ENCODE results near the gene DNM1L. TPM values are rescaled to one million over a fixed set of nuclear protein-coding genes. Genes with fewer than 3 reads are reported as not detected.

The DNM1L gene
- total RNA-seq, 3 donors from 2014 or later = 58.8 to 64.9 (median 62.6) TPM

DNA sequence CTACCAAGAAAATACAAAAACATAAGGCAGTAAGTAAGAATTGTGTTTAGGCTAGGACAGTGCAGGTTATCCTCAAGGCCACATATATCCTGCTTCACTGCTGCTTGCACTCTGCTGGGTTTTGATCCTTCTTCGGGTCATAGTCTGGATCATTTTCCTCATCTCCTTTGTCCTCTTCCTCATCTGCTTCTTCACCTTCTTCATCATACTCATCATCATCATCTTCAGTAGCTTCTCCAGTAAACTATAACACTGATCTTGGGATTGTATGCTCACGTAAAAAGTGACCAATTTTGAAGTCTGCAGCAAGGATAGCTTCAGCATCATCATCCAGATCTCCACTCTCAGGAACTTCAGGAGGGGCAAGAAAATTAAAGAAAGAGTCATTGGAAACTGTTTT is 47.2 kb downstream of the DNM1L start:
- TF ChIP-seq, protein P1, sequence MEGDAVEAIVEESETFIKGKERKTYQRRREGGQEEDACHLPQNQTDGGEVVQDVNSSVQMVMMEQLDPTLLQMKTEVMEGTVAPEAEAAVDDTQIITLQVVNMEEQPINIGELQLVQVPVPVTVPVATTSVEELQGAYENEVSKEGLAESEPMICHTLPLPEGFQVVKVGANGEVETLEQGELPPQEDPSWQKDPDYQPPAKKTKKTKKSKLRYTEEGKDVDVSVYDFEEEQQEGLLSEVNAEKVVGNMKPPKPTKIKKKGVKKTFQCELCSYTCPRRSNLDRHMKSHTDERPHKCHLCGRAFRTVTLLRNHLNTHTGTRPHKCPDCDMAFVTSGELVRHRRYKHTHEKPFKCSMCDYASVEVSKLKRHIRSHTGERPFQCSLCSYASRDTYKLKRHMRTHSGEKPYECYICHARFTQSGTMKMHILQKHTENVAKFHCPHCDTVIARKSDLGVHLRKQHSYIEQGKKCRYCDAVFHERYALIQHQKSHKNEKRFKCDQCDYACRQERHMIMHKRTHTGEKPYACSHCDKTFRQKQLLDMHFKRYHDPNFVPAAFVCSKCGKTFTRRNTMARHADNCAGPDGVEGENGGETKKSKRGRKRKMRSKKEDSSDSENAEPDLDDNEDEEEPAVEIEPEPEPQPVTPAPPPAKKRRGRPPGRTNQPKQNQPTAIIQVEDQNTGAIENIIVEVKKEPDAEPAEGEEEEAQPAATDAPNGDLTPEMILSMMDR (IDR thresholded peaks at IDR 0.05) = no peak
- ATAC-seq (no peak), DNase-seq (no peak)
- H3K4me3 ChIP-seq = no peak overlapping the region
- H3K4me1 ChIP-seq (ENCODE audit: low read depth) = no peaks in the 10 kb centered on the region
- intact Hi-C loops (cut with DNase I, micrococcal nuclease) = no loop called here
- no peaks in the 10 kb centered on the region for H3K36me3 ChIP-seq (ENCODE audit: low read depth)
- H3K9me3 ChIP-seq = no peaks in the 10 kb centered on the region

DNA sequence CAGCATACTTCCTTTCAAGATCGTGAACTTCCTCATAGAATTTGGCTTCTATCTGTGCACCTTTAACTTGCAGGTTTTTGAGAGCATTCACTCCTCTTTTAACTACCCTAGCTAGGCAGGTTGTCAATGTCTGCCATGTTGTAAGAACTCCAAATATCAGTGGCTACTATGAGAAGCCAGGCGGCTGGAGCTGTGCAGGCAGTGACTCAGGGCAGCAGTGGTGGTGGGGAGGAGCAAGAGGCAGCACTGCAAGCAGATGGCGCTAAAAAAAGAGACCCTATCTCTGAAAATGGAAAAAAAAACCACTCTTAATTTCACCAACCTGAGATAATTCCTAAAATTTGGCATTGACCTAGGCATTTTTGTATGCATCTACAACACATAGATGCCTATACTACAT is 48.1 kb downstream of the DNM1L start:
- Histone ChIP-seq H3K4me3 (no peak overlapping the region), H3K4me1 (ENCODE audit: low read depth) (no peaks in the 10 kb centered on the region), H3K9me3 (no peaks in the 10 kb centered on the region), H3K36me3 (ENCODE audit: low read depth) (no peaks in the 10 kb centered on the region)
- TF ChIP-seq, protein P1 (IDR thresholded peaks at IDR 0.05) = no peak
- ATAC-seq = no peak
- intact Hi-C loops (cut with DNase I, micrococcal nuclease) = no loop called here
- no peak for DNase-seq

DNA sequence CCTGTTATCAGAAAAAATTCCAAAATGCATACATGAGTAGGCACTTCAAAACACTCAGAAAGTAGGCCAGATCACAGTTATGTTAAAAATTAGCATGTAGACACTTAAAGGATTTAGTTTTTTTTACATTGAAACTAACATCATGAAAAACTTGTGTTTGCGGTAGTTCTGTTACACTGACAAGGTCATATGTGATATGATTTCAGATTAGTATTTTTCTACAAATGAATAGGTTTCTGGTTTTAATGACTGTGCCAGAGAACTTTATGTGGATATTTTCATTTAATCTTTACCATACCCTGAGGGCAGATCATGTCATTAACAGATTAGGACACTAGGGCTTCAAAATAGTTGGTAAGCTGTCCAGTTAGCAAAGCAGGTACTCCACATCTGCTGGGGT is 55.9 kb downstream of the DNM1L start:
- DNase-seq = no peak
- no peak for ATAC-seq
- TF ChIP-seq, protein P1 (IDR thresholded peaks at IDR 0.05) = no peak
- H3K4me1 ChIP-seq (ENCODE audit: low read depth) = no peaks in the 10 kb centered on the region
- intact Hi-C loops (cut with DNase I, micrococcal nuclease) = no loop called here
- H3K4me3 ChIP-seq = no peak overlapping the region
- H3K36me3 ChIP-seq (ENCODE audit: low read depth) = no peaks in the 10 kb centered on the region
- no peaks in the 10 kb centered on the region for H3K9me3 ChIP-seq

DNA sequence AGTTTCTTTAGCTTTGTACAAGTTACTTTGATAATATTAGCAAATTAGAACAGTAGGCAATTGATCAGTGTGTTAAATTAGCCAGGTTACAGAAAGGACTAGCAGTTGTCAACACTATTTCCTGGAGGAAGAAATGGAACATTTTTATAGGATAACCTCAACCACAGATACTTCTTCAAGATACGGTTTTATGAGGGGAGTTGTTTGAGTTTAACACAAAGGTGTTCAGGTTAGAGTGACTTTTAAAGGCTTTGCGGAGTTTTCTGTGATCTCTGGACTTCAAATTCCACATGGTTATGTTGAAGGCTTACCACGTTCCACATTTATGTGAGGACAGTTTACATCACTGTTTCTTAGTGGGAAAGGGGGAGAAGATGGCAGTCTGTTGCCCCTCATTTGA is 57.3 kb downstream of the DNM1L start:
- ATAC-seq (peak; percentile 75), DNase-seq (no peak)
- intact Hi-C loops (cut with DNase I, micrococcal nuclease) = no loop called here
- no peaks in the 10 kb centered on the region for H3K9me3 ChIP-seq
- H3K36me3 ChIP-seq (ENCODE audit: low read depth) = no peaks in the 10 kb centered on the region
- H3K4me1 ChIP-seq (ENCODE audit: low read depth) = no peaks in the 10 kb centered on the region
- TF ChIP-seq, protein P1 (IDR thresholded peaks at IDR 0.05) = no peak
- H3K4me3 ChIP-seq = no peak overlapping the region

DNA sequence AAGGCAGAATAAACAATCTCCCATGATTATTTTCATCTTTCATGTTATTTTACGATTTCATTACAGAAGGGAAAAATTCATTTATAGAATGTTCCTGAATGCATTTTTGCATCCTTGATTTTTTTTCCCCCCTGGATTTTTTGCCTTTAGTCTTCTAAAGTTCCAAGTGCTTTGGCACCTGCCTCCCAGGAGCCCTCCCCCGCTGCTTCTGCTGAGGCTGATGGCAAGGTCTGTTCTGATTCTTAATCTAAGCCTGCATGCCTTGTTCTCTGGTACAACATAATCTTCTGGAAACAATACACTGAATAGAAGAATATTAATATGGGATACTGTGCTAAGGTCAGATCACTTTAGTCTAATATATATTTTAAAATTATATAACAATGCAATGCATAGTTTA is 58.6 kb downstream of the DNM1L start:
- Histone ChIP-seq H3K4me1 (ENCODE audit: low read depth) (no peaks in the 10 kb centered on the region), H3K36me3 (ENCODE audit: low read depth) (no peaks in the 10 kb centered on the region), H3K9me3 (no peaks in the 10 kb centered on the region), H3K4me3 (no peak overlapping the region)
- TF ChIP-seq, protein P1 (IDR thresholded peaks at IDR 0.05) = no peak
- ATAC-seq = no peak
- intact Hi-C loops (cut with DNase I, micrococcal nuclease) = no loop called here
- no peak for DNase-seq

DNA sequence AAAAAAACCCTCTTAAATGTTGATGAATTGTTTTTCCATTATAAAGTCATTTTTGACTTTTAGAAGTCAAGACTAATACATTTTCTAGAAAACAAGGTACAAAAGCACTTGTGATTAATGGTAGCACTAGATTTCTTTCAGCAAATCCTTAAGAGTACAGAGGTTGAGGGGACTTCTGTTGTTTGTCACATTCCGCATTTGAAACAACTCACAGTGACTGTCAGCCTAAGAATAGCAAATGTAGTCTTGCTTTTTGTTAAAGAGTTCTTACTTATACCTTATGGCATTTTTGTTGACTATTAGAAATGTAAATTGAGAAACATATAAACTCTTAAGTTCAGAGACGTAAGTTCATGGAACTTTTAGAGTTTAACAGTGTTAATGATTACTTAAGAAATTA is 60.2 kb downstream of the DNM1L start:
- intact Hi-C loops (cut with DNase I, micrococcal nuclease) = no loop called here
- TF ChIP-seq, protein P1 (IDR thresholded peaks at IDR 0.05) = no peak
- DNase-seq (no peak), ATAC-seq (no peak)
- Histone ChIP-seq H3K4me3 (no peak overlapping the region), H3K4me1 (ENCODE audit: low read depth) (no peaks in the 10 kb centered on the region), H3K9me3 (no peaks in the 10 kb centered on the region), H3K36me3 (ENCODE audit: low read depth) (no peaks in the 10 kb centered on the region)

Data from mucosa of descending colon (tissue), 3 donors.